Gastroesophageal sphincter (tissue), 3 donors: ENCODE results near the gene MBNL1.

Experiments used
- CTCF ChIP-seq, 4 experiments: fragments of 200-600 bp in 2 of 4; fragments of 450-650 bp in 2 of 4; sonication (generic) in 1 of 4; IDR thresholded peaks; one replicate each; pipeline ENCODE4 v1.5.1; 2017 to 2019; ENCODE audit warnings: antibody characterized with exemption in 4 of 4, mild to moderate bottlenecking in 2 of 4, moderate library complexity in 2 of 4
- EP300 ChIP-seq: sonication (generic); formaldehyde crosslinking; IDR thresholded peaks from one replicate; pipeline ENCODE4 v1.6.1; 2017; ENCODE audit warnings: antibody characterized with exemption, mild to moderate bottlenecking
- POLR2A ChIP-seq, 2 donors: fragments of 450-650 bp; IDR thresholded peaks; one replicate each; pipeline ENCODE4 v1.6.1; 2017; ENCODE audit warnings: antibody characterized with exemption in 2 of 2, mild to moderate bottlenecking in 2 of 2, moderate library complexity in 1 of 2
- POLR2AphosphoS5 ChIP-seq: sonication (generic); formaldehyde crosslinking; IDR thresholded peaks from one replicate; pipeline ENCODE4 v1.6.1; 2017; ENCODE audit warnings: antibody characterized with exemption

- TF ChIP-seq CTCF (IDR thresholded peaks at IDR 0.05), result no peak
- TF ChIP-seq POLR2A (IDR thresholded peaks at IDR 0.05), result no peak
- TF ChIP-seq POLR2AphosphoS5, result no peak
- no peak for TF ChIP-seq EP300
These were observed 25.4 kb upstream of the MBNL1 start for GRCh38 chr3:152243301-152243711.
